ENCODE results near the gene COPA.

DNA sequence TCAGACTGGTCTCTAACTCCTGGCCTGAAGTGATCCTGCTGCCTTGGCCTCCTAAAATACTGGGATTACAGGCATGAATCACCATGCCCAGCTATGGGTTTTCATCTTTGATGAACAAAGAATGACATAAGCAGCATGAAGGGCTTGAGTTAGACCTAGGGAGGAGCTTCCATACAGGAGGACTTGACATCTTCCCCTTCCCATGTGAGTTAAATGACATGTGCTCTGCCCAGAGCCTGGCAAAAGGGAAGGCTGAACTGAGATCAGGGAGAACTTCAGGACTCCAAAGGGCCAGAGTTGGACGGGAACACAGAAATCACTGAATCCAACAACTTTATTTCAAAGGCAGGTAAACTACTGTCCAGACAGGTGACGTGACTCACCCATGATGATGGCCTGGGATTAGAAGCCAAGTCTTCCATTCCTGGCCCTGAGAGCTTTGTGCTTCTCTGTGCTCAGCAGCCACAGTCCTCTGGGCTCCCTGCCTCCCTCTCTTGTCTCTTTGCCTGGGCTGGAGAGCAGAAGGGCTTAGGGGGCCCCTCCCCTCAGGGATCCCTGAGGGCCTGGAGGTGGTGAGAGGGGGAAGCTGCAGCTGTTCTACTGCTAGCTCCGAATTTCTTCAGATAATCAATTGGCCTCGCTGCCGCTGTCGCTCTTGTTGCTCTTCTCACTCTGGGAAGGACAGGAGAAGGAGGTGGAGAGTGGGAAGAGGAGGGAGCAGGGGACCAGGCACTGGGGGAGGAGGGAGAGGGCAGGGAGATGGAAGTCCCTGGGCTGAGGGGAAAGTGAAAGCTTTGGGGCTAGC, 31.5 kb upstream of the COPA start:
- TF ChIP-seq, protein P1, sequence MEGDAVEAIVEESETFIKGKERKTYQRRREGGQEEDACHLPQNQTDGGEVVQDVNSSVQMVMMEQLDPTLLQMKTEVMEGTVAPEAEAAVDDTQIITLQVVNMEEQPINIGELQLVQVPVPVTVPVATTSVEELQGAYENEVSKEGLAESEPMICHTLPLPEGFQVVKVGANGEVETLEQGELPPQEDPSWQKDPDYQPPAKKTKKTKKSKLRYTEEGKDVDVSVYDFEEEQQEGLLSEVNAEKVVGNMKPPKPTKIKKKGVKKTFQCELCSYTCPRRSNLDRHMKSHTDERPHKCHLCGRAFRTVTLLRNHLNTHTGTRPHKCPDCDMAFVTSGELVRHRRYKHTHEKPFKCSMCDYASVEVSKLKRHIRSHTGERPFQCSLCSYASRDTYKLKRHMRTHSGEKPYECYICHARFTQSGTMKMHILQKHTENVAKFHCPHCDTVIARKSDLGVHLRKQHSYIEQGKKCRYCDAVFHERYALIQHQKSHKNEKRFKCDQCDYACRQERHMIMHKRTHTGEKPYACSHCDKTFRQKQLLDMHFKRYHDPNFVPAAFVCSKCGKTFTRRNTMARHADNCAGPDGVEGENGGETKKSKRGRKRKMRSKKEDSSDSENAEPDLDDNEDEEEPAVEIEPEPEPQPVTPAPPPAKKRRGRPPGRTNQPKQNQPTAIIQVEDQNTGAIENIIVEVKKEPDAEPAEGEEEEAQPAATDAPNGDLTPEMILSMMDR (IDR thresholded peaks at IDR 0.05): no peak
- TF ChIP-seq POLR2A (IDR thresholded peaks at IDR 0.05): no peak
- TF ChIP-seq POLR2AphosphoS5 (IDR thresholded peaks at IDR 0.05): no peak
